Transverse colon (tissue), 3 donors: ENCODE results near the gene STK24.

ENCODE experiments used
- POLR2A ChIP-seq: fragments of 450-650 bp; IDR thresholded peaks from one replicate; pipeline ENCODE4 v1.6.1; 2016; ENCODE audit warnings: antibody characterized with exemption, mild to moderate bottlenecking, moderate library complexity
- TF ChIP-seq, protein P1 (sequence below), 5 experiments: fragments of 200-600 bp in 3 of 5; fragments of 450-650 bp in 2 of 5; sonication (generic) in 3 of 5; IDR thresholded peaks; 1 replicate in 2 of 5; 2 replicates in 3 of 5; pipeline ENCODE4 v1.5.1; 2016 to 2017; ENCODE audit warnings: antibody characterized with exemption in 5 of 5, inconsistent platforms in 3 of 5, mild to moderate bottlenecking in 2 of 5, moderate library complexity in 1 of 5

DNA sequence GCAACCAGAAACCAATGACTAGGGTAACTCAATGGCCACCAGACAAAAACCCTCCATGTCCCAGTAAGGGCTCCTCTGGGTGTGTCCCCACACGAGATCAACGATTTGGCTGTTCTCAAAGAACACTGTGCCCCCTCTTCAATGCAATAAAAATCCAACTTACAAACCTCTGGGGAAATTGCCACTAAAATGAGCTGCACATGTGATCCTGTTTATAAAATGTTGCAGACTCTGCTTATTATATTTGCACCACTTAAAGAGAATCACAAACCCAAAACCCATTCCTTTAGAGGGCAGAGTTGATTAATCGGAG, 80.5 kb downstream of the STK24 start:
- TF ChIP-seq, protein P1, sequence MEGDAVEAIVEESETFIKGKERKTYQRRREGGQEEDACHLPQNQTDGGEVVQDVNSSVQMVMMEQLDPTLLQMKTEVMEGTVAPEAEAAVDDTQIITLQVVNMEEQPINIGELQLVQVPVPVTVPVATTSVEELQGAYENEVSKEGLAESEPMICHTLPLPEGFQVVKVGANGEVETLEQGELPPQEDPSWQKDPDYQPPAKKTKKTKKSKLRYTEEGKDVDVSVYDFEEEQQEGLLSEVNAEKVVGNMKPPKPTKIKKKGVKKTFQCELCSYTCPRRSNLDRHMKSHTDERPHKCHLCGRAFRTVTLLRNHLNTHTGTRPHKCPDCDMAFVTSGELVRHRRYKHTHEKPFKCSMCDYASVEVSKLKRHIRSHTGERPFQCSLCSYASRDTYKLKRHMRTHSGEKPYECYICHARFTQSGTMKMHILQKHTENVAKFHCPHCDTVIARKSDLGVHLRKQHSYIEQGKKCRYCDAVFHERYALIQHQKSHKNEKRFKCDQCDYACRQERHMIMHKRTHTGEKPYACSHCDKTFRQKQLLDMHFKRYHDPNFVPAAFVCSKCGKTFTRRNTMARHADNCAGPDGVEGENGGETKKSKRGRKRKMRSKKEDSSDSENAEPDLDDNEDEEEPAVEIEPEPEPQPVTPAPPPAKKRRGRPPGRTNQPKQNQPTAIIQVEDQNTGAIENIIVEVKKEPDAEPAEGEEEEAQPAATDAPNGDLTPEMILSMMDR (IDR thresholded peaks at IDR 0.05): no peak
- TF ChIP-seq POLR2A: no peak
